NT2/D1 (cell line): ENCODE data around the gene MRPL14.

Experiments used
- SUZ12 ChIP-seq: IDR thresholded peaks from 2 replicates; pipeline ENCODE4 v1.6.1; 2011; ENCODE audit not compliant: insufficient read length, insufficient read depth; ENCODE audit errors: extremely low read depth
- YY1 ChIP-seq: IDR thresholded peaks from 2 replicates; pipeline ENCODE4 v1.6.1; 2011; ENCODE audit not compliant: insufficient read length, insufficient read depth
- ZNF274 ChIP-seq: IDR thresholded peaks from 2 replicates; pipeline ENCODE4 v1.6.1; 2011; ENCODE audit warnings: mild to moderate bottlenecking, low read depth, low read length

GRCh38 chr6:44135875-44136274, 8.6 kb upstream of the MRPL14 start:
- TF ChIP-seq ZNF274 (no peak), SUZ12 (no peak), YY1 (no peak)
